Measurements from ENCODE around the gene ALDH3B2.

GRCh38 chr11:67644472-67645418 lies 29.7 kb downstream of the ALDH3B2 start:
- TF ChIP-seq, protein P1, sequence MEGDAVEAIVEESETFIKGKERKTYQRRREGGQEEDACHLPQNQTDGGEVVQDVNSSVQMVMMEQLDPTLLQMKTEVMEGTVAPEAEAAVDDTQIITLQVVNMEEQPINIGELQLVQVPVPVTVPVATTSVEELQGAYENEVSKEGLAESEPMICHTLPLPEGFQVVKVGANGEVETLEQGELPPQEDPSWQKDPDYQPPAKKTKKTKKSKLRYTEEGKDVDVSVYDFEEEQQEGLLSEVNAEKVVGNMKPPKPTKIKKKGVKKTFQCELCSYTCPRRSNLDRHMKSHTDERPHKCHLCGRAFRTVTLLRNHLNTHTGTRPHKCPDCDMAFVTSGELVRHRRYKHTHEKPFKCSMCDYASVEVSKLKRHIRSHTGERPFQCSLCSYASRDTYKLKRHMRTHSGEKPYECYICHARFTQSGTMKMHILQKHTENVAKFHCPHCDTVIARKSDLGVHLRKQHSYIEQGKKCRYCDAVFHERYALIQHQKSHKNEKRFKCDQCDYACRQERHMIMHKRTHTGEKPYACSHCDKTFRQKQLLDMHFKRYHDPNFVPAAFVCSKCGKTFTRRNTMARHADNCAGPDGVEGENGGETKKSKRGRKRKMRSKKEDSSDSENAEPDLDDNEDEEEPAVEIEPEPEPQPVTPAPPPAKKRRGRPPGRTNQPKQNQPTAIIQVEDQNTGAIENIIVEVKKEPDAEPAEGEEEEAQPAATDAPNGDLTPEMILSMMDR (IDR thresholded peaks at IDR 0.05): no peak
- TF ChIP-seq POLR2A (IDR thresholded peaks at IDR 0.05): no peak
